NCI-H2227 (cell line): ENCODE results near the gene SPEG.

Experiments
- DNase-seq: peaks from one replicate; lab custom pipeline; 2025; ENCODE audit not compliant: unreplicated experiment; lab: John Stamatoyannopoulos, UW

Gene SPEG

GRCh38 chr2:219525533-219526232, 91.0 kb downstream of the SPEG start:
- DNase-seq = peak; percentile 86

DNA sequence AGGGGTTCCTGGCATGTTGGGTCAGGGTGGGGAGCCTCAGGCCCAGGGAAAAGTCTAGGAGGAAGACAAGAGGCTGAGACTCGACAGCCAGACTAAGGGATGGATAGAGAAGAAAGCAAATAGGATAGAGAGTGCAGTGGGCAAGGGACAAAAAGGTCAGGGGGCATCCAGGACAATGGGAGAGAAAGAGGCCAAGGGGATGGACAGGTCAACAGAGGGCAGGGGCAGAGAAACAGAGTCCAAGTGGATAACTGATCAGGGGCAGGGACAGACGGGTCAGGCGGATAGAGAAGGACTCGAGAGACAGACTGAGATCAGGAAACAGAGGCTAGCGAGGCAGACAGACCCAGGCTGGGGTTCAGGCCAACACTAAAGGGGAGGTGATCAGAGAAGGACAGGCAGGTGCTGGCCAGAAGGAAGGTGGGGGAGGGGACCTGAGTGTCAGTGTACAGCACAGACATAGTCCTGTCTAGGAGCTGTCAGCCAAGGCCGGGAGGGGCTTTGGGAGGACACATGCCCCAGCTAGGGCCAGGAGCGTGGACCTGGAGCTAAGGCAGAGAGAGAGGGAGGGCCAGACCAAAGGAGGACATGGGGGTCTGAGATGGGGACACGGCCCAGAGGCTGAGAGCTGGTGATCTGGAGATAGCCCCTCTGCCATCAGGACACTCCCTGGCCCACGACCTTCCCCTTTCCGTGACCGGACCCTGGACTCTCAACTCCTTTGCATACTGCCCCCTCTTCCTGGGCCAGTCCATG, 91.9 kb downstream of the SPEG start:
- DNase-seq = no peak

GRCh38 chr2:219527076-219527394, 92.4 kb downstream of the SPEG start:
- peak; percentile 42 for DNase-seq

DNA sequence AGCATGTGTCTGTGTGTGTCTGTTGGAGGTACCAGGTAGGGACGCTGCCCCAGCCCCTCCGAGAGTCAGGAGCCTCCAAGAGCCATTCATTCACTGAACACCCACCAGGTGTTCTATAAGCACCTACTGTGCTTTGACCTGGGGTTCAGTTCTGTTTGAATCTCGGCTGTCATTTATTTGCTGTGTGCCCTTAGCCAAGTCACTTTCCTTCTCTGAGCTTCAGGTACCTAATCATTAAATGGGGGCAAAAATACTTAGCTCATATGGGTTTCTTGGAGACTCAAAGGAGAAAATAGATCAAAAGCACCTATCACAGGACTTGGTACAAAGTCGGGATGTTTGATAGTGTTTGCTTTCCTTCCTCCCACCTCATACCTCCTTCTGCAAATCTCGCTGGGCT, 92.8 kb downstream of the SPEG start:
- no peak for DNase-seq

DNA sequence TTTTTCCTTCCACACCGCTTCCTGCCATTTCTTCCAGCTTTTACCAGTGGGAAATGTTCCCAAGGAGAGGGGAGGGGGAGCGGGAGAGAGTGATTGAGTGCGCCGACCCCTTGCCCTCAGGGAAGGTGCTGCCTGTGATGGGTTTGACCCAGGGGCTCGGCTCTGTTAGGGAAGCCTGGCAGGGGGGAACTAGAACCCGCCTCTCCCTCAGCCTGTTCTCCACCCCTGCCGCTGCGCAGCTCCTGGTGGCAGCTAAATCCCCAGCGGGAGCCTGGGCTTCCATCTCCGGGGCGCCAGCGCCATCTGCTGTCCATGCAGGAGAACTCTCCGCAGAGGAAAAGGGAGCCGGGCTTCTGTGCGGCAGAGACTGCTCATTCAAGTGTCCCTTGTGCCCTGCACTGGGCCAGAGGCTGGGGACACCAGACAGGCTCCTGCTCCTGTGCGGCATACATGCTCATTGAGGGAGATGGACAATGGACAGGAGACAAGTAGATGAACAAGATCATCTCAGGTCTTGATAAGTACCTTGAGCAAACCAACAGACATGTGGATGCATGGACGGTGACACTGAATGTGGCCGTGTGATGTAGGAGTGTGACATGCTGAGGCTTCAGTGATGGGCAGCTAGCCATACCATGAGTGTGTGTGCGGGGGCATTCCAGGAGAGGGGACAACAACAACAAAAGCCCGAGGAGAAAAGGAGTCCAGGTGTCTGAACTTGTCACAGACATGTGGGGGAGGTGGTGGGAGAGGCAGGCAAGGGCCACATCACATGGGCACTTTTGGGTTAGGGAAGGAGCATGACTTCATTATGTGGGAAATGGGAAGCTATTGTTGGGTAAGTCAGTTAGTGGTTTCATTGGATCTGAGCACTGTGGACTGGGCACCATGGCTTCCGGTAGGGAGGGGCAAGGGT, 95.7 kb downstream of the SPEG start:
- DNase-seq = peak; percentile 91

DNA sequence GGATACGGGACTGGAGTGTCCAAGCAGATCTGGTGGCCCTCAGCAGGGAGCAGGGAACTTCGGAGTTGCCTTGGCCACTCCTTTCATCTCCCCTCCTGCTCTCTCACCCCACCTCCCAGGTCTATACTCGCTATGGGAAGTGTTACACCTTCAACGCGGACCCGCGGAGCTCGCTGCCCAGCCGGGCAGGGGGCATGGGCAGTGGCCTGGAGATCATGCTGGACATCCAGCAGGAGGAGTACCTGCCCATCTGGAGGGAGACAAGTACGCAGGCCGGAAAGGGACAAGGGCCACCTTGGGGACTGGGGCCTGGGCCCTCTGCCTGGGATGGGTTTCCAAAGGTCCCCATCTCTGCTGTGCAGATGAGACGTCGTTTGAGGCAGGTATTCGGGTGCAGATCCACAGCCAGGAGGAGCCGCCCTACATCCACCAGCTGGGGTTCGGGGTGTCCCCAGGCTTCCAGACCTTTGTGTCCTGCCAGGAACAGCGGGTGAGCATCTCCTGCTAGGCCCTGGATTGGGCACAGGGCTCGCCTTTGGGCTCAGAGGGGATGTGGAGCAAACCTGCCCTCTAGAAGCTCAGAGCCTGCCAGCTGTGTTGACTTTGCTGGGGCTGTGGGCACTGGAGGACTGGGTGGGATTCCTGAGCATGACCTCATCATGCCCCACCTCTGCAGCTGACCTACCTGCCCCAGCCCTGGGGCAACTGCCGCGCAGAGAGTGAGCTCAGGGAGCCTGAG, 97.2 kb downstream of the SPEG start:
- DNase-seq = no peak

- DNase-seq = no peak
These were observed 97.7 kb downstream of the SPEG start for GRCh38 chr2:219532378-219532649.

DNA sequence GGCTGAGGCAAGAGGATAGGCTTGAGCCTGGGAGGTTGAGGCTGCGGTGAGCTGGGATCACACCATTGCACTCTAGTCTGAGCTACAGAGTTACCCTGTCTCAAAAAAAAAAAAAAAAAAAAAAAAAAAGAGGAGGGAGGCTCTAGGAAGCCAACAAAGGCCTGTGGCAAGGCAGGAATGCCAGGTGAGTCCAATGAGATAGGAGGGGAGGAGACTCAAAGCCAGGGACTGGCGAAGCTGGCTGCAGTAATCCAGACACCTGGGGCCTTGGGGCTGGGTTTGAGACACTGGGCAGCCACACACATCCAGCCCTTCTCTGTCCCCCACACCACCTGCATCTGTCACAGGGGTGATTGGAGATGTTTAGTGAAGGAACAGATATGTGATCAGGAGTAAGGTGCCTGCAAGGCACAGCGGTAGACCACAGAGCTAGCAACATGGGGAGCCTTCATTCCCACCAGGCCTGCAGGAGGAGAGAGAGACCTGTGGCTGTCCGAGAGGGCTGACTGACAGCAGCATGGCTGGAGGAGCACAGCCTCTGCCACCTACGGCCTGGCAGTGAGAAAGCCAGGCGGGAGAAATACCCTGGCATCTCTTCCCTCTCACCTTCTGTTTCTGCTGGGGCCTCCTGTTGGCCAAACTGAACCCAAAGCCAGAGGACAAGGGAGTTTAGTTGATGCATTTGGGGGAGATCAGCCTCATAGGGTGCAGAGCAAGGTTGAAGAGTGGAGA, 99.5 kb downstream of the SPEG start:
- DNase-seq = no peak

DNA sequence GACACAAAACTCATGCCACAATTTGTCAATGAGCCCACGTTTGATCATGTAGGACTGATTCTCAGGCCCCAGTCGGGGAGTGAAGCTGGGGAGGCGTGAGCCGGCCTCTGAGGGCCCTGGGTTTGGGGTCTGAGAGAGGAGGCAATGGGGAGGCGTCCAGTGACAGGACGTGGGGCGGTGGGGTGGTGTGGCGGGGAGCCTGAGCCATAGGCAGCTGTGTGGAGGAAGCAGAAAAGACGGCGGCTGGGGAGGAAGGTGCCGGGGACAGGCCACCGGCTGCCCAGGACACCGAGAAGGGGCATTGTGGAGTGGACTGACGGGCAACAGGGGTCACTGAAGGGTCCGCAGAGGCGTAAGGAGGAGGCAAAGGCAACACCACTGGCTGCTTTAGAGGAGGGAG, 101.8 kb downstream of the SPEG start:
- DNase-seq = no peak

DNA sequence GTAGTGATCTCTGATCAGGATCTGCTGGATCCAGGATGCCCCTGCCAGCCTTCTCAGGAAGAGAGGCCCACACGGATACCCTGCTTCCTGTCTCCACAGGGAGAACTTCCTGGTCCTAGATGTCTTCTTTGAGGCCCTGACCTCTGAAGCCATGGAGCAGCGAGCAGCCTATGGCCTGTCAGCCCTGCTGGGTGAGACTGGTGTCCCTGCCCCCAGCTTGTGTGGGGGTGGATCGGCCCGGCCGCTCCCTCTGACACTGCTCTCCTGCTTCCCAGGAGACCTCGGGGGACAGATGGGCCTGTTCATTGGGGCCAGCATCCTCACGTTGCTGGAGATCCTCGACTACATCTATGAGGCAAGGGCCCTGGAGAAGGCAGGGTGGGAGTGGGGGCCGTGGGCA, 102.3 kb downstream of the SPEG start:
- no peak for DNase-seq

DNA sequence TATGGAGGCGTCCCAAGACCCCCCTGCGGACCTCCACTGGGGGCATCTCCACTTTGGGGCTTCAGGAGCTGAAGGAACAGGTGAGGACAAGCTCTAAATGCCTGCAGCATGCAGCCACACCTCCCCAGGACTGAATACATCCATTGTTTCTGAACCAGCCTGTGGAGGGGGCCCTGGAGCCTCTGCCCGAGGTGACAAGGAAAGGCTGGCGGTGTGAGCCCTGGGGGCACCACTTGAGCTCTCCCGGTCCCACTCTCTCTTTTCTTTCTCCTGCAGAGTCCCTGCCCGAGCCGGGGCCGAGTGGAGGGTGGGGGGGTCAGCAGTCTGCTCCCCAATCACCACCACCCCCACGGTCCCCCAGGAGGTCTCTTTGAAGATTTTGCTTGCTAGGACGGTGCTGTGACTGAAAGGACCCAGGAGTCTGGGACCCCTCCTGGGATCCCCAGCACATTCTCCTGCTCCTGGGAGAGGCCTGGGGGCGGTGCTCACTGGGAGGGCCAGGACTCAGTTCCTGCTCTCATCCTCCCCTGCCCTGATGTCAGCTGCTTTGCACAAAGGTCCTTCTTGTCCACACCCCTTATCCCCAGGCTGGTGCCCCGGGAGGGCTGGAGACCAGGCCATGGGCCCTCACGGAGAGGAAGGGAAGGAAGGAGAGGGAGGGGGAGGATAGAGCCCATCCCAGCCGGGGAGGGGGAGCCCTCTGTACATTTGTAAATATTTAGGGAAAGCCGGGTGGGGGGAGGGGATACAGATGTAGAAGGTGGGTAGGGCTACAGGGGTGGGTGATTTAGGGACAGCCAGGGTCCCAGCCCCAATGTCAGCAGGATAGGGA, 103.2 kb downstream of the SPEG start:
- DNase-seq = no peak

DNA sequence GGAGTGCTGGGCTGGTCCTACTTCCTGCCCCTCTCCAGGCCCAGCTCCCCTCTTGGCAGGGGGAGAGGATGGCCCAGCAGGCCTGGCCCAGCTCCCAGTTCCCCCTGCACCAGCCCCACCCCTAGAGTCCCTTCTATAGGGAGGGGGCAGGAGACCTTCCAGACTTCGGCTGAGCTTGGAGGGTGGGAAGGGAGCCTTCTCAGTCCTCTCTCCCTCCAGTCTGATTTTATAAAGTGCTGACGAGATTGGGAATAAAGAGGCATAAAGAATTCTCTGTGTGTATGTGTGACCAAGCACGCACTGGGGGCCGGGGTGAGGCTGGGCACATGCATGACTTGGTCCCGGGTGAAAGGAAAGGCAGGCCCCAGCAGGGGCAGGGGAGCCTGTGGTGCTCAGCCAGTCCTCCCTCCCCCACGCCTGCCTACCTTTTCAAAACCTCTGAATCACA, 103.9 kb downstream of the SPEG start:
- DNase-seq = no peak

GRCh38 chr2:219538956-219539788, 104.5 kb downstream of the SPEG start:
- no peak for DNase-seq

DNA sequence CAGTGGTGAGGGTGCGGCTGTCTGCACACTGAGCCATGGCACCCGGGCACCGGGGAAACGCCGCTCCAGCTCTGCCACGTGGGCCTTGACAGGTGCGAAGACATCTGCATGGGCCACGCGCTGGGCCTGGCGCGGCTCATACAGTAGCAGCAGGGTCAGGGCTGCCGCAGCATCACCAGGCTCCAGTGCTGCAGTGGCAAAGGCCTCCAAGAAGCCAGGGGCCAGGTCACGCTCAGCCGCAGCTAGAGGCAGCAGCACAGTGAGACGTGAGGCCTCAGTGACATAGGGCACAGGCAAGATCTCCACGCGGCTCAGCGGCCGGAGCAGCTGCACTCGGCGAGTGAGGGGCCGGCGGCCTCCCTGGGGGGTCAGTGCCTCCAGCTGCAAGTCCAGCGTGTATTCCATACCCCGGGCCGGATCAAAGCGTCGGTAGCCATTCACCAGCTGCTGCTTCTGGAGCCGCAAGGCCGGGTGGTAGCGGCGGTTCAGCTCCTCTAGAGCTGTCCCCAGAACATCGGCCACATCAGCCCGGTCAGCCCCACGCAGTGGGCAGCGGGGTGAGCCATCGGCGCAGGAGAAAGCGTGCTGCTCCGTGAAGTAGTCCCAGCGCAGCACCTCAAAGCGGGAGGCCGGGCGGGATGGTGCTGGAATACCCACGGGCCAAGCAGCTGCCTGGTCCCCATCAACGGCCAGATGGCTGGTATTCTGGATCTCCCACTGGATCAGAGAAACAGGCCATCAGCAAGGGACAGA, 105.5 kb downstream of the SPEG start:
- no peak for DNase-seq

DNA sequence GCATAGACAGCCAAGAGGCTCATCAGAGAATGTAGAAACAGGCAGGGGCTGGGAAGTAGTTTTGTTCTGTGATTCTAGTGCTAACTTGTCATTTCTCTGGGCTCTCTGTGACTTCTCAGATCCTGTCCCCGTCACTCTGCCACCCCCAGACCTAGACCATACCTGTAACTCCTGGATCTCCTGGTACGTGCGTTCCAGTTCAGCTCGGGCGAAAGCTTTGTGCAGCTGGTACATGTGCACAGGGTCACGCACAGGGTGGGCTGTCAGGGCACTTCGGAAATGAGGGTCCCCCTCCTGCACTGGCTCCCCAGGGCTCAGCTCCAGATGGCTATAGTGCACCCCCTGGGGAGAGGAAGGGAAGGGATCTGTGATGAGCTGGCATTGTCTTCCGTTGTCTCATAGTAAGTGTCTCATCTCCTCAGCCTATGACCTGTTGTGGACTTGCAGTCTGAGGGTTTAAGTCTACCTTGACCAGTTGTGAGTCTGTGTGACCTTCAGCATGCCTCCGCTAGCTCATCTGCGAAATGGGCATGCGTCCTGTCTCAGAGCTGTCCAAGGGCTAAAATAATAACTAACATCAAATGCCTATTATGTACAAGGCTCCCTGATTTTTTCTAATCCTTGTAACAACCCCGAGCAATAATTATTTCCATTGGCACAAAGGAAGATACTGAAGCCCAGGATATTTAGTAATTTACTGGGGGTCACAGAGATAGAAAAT, 106.3 kb downstream of the SPEG start:
- no peak for DNase-seq

GRCh38 chr2:219541611-219542180, 107.1 kb downstream of the SPEG start:
- peak; percentile 90 for DNase-seq

DNA sequence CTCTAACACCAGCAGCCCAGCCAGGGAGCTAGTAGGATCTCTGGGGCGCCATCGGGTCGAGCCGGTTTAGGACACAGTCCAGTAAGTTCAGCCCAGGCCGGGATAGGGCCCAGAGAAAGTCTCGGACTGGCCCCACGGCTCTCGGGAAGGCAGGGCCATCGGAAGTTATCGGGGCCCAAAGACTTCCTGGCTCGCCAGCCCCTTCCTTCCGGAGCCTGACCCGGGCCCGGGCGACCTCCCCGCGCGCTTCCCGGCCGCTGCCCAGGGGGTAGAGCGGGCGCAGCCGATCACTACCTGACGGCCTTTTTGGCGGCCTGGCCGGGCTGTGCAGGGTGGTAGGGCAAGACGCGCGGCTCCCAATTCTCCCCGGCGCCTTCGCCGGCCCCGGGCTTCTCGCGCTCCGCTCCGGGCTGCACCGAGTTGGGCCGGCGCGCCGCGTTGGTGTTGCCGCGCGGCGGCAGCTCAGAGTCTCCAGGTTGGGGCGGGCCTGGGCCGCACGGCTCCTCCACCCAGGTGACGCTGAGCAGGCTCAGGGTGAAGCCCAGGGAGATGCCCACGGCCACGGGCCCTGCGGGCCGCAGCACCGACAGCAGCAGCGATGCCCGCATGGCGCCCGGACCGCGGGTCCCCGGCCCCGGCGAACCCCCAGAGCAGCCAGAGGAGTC, 108.4 kb downstream of the SPEG start:
- no peak for DNase-seq
